Neural crest cell (in vitro differentiated cells): ENCODE results near the gene SPTBN5. TPM values are rescaled to one million over a fixed set of nuclear protein-coding genes. Genes with fewer than 3 reads are reported as not detected.

Source experiments
- DNase-seq: peaks from one replicate; pipeline ENCODE4 v3.0.0; 2021; ENCODE audit warnings: low read depth, mixed read lengths, low spot score
- H3K27ac Mint-ChIP-seq: one replicate; pipeline ENCODE4 v1.8.0; 2021; ENCODE audit warnings: mild to moderate bottlenecking, mixed read lengths; ENCODE audit not compliant: unreplicated experiment
- H3K27me3 Mint-ChIP-seq: 2 replicates; pipeline ENCODE4 v1.8.0; 2021; ENCODE audit warnings: low read depth, mild to moderate bottlenecking, mixed read lengths
- H3K36me3 Mint-ChIP-seq: 2 replicates; pipeline ENCODE4 v1.8.0; 2021; ENCODE audit warnings: low read depth, mild to moderate bottlenecking, mixed read lengths
- H3K4me1 Mint-ChIP-seq: 2 replicates; pipeline ENCODE4 v1.8.0; 2021; ENCODE audit warnings: mixed read lengths
- H3K4me3 Mint-ChIP-seq: one replicate; pipeline ENCODE4 v1.8.0; 2021; ENCODE audit warnings: mild to moderate bottlenecking, mixed read lengths
- H3K9me3 Mint-ChIP-seq: 2 replicates; pipeline ENCODE4 v1.8.0; 2021; ENCODE audit warnings: mixed read lengths
- total RNA-seq: library from RNA; stranded (reverse); gene quantifications from 2 replicates; pipeline ENCODE4 v1.2.1, GENCODE V29; 2021
- TF ChIP-seq, protein P1 (sequence below): fragments of 200-600 bp; sonication (generic); conservative IDR thresholded peaks from 2 replicates; pipeline ENCODE4 v1.5.0; 2021; ENCODE audit warnings: antibody characterized with exemption, mild to moderate bottlenecking

Gene SPTBN5
- total RNA-seq, 1 donor from 2014 or later, result 0.77 TPM

DNA sequence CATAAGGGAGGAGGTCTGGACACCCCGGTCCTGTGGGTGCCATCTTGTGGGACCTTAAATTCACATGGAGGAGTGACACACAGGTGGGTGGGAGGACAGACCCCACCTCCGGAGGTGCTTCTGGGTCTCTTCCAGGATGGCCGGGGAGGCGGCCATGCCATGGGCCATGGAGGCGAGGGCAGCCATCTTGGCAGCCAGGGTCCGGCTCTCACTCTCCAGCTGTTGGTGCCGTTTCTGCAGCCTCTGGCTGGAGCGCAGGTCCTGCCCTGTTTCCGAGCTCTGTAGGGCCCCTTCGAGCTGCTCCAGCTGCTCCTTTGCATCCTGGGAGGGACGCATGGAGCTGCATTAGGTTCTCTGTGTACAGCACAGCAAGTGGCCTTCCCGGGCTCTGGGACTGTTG is 19.1 kb downstream of the SPTBN5 start:
- no peak overlapping the region for H3K4me3 Mint-ChIP-seq
- no peaks in the 10 kb centered on the region for H3K9me3 Mint-ChIP-seq
- no peaks in the 10 kb centered on the region for H3K36me3 Mint-ChIP-seq
- no peaks in the 10 kb centered on the region for H3K27me3 Mint-ChIP-seq
- TF ChIP-seq, protein P1, sequence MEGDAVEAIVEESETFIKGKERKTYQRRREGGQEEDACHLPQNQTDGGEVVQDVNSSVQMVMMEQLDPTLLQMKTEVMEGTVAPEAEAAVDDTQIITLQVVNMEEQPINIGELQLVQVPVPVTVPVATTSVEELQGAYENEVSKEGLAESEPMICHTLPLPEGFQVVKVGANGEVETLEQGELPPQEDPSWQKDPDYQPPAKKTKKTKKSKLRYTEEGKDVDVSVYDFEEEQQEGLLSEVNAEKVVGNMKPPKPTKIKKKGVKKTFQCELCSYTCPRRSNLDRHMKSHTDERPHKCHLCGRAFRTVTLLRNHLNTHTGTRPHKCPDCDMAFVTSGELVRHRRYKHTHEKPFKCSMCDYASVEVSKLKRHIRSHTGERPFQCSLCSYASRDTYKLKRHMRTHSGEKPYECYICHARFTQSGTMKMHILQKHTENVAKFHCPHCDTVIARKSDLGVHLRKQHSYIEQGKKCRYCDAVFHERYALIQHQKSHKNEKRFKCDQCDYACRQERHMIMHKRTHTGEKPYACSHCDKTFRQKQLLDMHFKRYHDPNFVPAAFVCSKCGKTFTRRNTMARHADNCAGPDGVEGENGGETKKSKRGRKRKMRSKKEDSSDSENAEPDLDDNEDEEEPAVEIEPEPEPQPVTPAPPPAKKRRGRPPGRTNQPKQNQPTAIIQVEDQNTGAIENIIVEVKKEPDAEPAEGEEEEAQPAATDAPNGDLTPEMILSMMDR, result no peak
- no peak overlapping the region for H3K27ac Mint-ChIP-seq
- DNase-seq, result no peak
- peaks cover 5% of the 10 kb centered on the region for H3K4me1 Mint-ChIP-seq

DNA sequence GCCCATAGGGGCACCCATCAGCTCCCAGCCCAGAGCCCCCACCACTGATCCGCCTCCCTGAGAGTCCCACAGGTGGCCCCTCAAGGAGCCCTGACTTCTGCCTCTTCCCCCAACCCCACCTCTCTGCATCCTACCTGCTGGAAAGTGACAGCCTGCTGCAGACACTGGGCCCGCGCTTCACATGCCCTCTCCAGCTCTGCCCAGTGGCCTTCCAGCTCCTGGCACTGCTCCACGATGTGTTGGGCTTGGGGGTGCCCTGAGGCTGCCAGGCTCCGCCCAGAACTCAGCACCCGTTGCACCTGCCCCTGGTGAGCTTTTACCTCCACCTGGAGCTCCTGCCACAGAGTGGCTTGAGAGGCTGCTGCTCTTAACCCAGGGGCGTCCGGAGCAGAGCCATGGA is 20.1 kb downstream of the SPTBN5 start:
- Mint-ChIP-seq H3K36me3 (no peaks in the 10 kb centered on the region), H3K27me3 (no peaks in the 10 kb centered on the region), H3K27ac (no peak overlapping the region), H3K9me3 (no peaks in the 10 kb centered on the region), H3K4me3 (no peak overlapping the region), H3K4me1 (peaks cover 9% of the 10 kb centered on the region)
- no peak for DNase-seq
- TF ChIP-seq, protein P1, result no peak

DNA sequence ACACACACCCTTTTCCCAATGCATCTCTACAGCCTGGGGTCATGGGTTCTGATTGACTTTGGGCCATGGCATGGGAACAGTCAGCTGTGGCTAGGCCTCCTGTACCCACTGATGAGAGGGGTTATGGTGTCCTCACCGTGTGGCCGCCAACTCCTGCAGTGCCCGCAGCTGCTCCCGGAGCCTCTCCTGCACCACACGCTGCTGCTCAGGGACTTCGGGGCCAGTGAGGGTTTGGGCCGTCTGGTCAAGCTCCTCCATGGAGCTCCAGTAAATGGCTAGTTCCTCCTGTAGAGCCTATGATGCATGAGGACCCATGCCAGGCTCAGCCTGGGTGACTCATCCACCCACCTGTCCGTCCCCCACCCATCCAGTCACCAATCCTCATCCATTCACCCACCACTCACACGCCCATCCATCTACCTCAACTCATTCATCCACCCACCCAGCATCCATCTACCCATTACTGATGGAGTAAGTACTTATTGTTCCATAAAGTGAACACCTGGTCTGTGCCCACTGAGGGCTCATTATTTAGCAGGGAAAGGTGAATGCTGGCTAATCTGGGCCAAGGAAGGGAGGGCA is 21.6 kb downstream of the SPTBN5 start:
- no peaks in the 10 kb centered on the region for H3K36me3 Mint-ChIP-seq
- no peaks in the 10 kb centered on the region for H3K27me3 Mint-ChIP-seq
- H3K4me3 Mint-ChIP-seq, result no peak overlapping the region
- H3K27ac Mint-ChIP-seq, result peak overlapping the region; percentile 90
- H3K4me1 Mint-ChIP-seq, result peaks cover 14% of the 10 kb centered on the region
- no peaks in the 10 kb centered on the region for H3K9me3 Mint-ChIP-seq
- DNase-seq, result no peak
- TF ChIP-seq, protein P1, result no peak

DNA sequence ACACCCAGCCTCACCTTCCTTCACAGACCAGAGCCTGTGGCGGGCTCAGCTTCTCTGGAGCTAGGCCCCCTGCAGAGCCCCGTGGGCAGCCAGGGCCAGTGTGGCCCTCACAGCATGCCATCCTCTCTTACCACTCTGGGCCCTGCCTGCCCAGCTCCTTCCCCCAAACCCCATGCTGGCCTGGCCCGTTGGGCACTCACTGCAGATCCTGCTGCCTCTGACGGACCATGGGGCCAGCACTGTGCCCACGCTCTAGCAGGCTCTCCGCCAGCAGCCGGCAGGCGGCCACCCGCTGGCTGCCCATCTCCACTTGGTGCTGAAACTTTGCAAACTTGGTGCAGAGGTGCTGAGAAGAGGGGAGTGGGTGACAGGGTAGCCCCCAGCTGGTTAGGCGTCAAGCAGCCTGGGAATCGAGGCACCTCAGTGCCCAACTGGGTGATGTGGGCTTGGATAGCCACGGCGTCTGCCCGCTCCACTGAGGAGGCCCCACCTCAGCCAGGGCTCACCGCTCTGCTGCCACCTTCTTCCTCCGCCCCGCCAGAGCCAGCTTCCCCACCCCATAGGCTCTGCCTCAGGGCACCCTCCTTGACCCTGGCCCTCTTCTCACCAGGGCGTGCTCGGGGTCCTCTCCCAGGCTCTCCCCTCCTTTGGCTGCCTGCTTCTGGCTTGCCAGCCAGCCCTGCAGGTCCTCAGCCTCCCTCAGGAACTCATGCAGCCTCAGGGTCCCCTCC is 22.5 kb downstream of the SPTBN5 start:
- Mint-ChIP-seq H3K9me3 (no peaks in the 10 kb centered on the region), H3K36me3 (no peaks in the 10 kb centered on the region), H3K27ac (peak overlapping the region; percentile 57), H3K27me3 (no peaks in the 10 kb centered on the region), H3K4me1 (peaks cover 16% of the 10 kb centered on the region), H3K4me3 (no peak overlapping the region)
- TF ChIP-seq, protein P1, result no peak
- DNase-seq, result no peak

DNA sequence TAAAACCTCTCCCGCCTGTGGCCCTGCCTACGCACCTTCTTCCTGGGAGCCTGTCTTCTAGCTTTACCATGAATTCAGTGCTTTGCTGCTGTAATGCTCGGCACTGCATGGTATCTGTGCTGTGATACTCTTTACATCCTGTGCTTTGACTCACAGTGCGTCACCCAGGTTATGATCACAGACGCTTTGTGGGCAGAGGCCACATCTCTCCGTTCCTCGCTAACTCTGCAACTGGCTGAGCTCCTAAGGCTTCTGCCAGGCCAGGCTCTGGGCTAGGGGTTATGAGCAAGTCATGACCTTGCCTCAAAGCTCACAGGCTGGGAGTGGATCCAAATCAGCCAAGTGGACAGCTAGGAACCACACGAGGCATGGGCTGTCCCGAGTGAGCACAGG is 23.2 kb downstream of the SPTBN5 start:
- H3K4me1 Mint-ChIP-seq, result peaks cover 16% of the 10 kb centered on the region
- TF ChIP-seq, protein P1, result no peak
- no peaks in the 10 kb centered on the region for H3K36me3 Mint-ChIP-seq
- peak overlapping the region; percentile 67 for H3K27ac Mint-ChIP-seq
- H3K9me3 Mint-ChIP-seq, result no peaks in the 10 kb centered on the region
- no peak for DNase-seq
- H3K4me3 Mint-ChIP-seq, result peak overlapping the region; percentile 29
- no peaks in the 10 kb centered on the region for H3K27me3 Mint-ChIP-seq
